Pancreas (tissue), 10 donors: ENCODE data around the gene PRPF8. TPM values are rescaled to one million over a fixed set of nuclear protein-coding genes. Genes with fewer than 3 reads are reported as not detected.
"Not testable (repeated sequence)": the region's sequence is repeated elsewhere in the genome, so short reads cannot be mapped to it uniquely, and the experiment has no call there.

Source experiments
- ATAC-seq, 4 donors: fragments of 200-7000 bp; cut with Tn5 transposase; one replicate each; pipeline versions ENCODE4 v1.8.0 to v1.9.1; 2020; ENCODE audit warnings: mild to moderate bottlenecking in 4 of 4, moderate library complexity in 4 of 4
- DNase-seq, 6 donors: peaks; one replicate each; pipeline ENCODE4 v3.0.0-alpha.2; 2020
- FAIRE-seq: peaks from 2 replicates; lab custom pipeline; 2012; peaks lifted over from hg19 to GRCh38; lab: Jason Lieb, UNC
- H3K27ac ChIP-seq, 4 donors: fragments of 200-600 bp; sonication (generic); 1 replicate in 3 of 4; 2 replicates in 1 of 4; pipeline versions ENCODE4 v1.5.0 to v1.8.0; 2020
- H3K27me3 ChIP-seq, 4 donors: fragments of 200-600 bp; one replicate each; pipeline ENCODE4 v1.8.0; 2021
- H3K36me3 ChIP-seq, 3 donors: fragments of 200-600 bp; sonication (generic) in 1 of 3; one replicate each; pipeline versions ENCODE4 v1.5.0 to v1.8.0; 2020 to 2021
- H3K4me1 ChIP-seq, 3 donors: fragments of 200-600 bp; one replicate each; pipeline ENCODE4 v1.8.0; 2021
- H3K4me3 ChIP-seq, 4 donors: fragments of 200-600 bp; sonication (generic) in 2 of 4; one replicate each; pipeline versions ENCODE4 v1.5.0 to v1.8.0; 2020 to 2021
- H3K9me3 ChIP-seq, 4 donors: fragments of 200-600 bp; one replicate each; pipeline ENCODE4 v1.8.0; 2021
- WGBS, 2 donors: extraction: QIAGEN DNeasy Blood & Tissue Kit; methylation state at CpG; one replicate each; pipeline ENCODE4 v1.1.7; 2013; 5-methylcytosine and 5-hydroxymethylcytosine counted together
- intact Hi-C, 3 donors: fragments of 100-400 bp; cut with DNase I; formaldehyde crosslinking; loops; one replicate each; pipeline versions ENCODE4 v1.11.1 to v1.14.2; 2022
- polyA plus RNA-seq, 2 donors: library from polyadenylated mRNA; stranded (reverse); fragments of 200-250 nt; gene quantifications; one replicate each; pipeline ENCODE4 v1.2.3, GENCODE V29; 2013
- total RNA-seq, 6 donors: library from RNA; stranded (reverse); fragmentation: NEBNext Ultra II Directional in 4 of 6; extraction: Animal tissue kit (Norgen Biotek cat#: 25700) in 4 of 6; gene quantifications; one replicate each; pipeline versions ENCODE4 v1.2.1 to v1.2.4, GENCODE V29; 2021 to 2023
- TF ChIP-seq, protein P1 (sequence below), 4 donors: fragments of 200-600 bp; sonication (generic) in 3 of 4; IDR thresholded peaks; one replicate each; pipeline versions ENCODE4 v1.5.0 to v1.8.0; 2021; ENCODE audit warnings: antibody characterized with exemption in 4 of 4
- donor health status: healthy with polysubstance abuse.
- donor health status: DM: no; HTN: no; CAD: no; lungs with moderate emphysema.
- donor health status: DM: no; HTN: no; CAD: no.
- donor health status: control.
- donor health status: control.
- donor health status: Bipolar disorder and iron deficiency.
- donor health status: DM: yes; HTN: yes; CAD: no.
- donor health status: DM: no; HTN: no; CAD: no.
- donor health status: DM: no; HTN: no; CAD: no.
- donor health status: DM: yes; HTN: yes; CAD: no.

Gene PRPF8
- total and polyA plus RNA-seq, 8 donors = 78.9 to 129 (median 97.7) TPM

DNA sequence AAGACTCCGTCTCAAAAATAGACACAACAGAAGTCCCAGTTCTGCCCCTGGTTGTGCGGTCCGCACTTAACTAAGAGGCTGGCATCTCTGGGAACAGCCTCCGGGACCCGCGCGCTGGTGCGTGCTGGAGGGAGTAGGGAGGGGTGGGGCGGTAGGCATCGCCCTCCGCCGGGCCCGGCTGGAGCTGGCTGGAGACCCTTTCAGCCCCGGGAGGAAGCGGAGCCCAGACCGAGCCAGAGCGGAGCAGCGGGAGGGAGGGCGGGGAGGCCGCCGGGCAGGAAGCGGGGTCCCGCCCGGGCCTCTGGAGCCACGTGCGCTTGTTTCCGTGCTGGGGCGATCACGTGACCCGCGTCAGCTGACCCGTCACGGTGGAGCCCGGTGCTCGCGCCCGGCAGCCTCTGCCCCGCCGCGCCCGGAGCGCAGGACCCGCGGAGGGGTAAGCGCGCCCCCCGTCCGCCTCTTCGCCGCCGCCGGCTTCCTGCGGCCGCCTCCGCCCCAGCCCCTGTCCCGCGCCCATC, 39.7 kb upstream of the PRPF8 start, which contains the start of gene WDR81:
TSS of gene WDR81 (plus strand) at position 354 of the 518 bp plus-strand sequence. CDS start 256 bp downstream, outside the sequence.
- TF ChIP-seq, protein P1, sequence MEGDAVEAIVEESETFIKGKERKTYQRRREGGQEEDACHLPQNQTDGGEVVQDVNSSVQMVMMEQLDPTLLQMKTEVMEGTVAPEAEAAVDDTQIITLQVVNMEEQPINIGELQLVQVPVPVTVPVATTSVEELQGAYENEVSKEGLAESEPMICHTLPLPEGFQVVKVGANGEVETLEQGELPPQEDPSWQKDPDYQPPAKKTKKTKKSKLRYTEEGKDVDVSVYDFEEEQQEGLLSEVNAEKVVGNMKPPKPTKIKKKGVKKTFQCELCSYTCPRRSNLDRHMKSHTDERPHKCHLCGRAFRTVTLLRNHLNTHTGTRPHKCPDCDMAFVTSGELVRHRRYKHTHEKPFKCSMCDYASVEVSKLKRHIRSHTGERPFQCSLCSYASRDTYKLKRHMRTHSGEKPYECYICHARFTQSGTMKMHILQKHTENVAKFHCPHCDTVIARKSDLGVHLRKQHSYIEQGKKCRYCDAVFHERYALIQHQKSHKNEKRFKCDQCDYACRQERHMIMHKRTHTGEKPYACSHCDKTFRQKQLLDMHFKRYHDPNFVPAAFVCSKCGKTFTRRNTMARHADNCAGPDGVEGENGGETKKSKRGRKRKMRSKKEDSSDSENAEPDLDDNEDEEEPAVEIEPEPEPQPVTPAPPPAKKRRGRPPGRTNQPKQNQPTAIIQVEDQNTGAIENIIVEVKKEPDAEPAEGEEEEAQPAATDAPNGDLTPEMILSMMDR (IDR thresholded peaks at IDR 0.05) = no peak
- 1% methylated on average over 40 to 57 of the region's 57 CpGs for WGBS, 2 donors
- DNase-seq = peak; percentile 82 to 94 (median 89)
- H3K9me3 ChIP-seq = no peaks in the 10 kb centered on the region
- peak; percentile 83 to 92 (median 84) for ATAC-seq
- peak within 1 kb of the TSS; percentile 86 to 95 (median 89) for H3K4me3 ChIP-seq
- intact Hi-C loops = loop anchor here in 2 of 3 donors (10.0 kb wide), 3 partner anchors 50 to 150 kb away; no protein-coding TSS in a partner anchor
- peaks cover 0 to 26% (median 0%) of the 10 kb centered on the region in 3 donors for H3K4me1 ChIP-seq
- peaks cover 0 to 3% (median 0%) of the 10 kb centered on the region in 3 donors for H3K36me3 ChIP-seq
- no peaks in the 10 kb centered on the region for H3K27me3 ChIP-seq
- peak within 1 kb of the TSS; percentile 40 to 75 (median 54) for H3K27ac ChIP-seq
- FAIRE-seq = no peak

DNA sequence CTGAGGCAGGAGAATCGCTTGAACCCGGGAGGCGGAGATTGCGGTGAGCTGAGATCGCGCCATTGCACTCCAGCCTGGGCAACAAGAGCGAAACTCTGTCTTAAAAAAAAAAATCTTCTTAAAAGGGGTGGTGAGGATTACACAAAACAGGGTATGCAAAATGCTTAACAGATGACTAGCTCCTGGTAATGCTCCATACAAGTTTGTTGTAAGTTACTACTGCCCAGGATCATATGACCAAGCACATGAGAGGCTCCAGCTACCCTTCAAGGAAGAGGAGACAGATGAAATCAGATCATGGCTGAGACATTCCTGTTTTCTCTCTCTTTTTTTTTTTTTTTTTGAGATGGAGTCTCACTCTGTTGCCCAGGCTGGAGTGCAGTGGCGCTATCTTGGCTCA, 37.4 kb upstream of the PRPF8 start:
- not testable (repeated sequence) for DNase-seq, H3K9me3 ChIP-seq, FAIRE-seq, H3K27me3 ChIP-seq, H3K36me3 ChIP-seq, H3K4me3 ChIP-seq, ATAC-seq, H3K27ac ChIP-seq
- H3K4me1 ChIP-seq = peaks cover 0 to 32% (median 6%) of the 10 kb centered on the region in 3 donors
- intact Hi-C loops = loop anchor here in 2 of 3 donors (10.0 kb wide), 3 partner anchors 53 to 153 kb away; no protein-coding TSS in a partner anchor
- WGBS, 2 donors = 95 to 96% methylated on average over 8 of the region's 8 CpGs

DNA sequence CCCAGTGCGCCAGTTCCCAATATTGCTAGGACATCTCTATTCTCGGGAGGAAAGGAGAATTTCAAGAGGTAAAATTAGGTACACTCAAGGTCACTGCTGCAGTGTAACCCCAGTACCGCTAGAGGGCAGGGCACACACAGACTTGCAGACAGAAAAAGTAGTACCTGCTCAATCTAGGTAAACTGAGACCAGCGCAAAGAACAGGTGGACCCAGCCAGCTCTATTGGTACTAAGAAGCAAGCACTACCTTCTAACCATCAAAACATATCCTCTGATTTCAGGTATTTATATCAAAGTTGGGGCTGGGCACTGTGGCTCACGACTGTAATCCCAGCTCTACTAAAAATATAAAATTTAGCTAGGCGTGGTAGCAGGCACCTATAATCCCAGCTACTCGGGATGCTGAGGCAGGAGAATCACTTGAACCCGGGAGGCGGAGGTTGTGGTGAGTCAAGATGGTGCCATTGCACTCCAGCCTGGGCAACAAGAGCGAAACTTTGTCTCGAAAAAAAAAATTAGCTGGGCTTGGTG, 36.3 kb upstream of the PRPF8 start:
- WGBS, 2 donors = 26 to 32% methylated on average over 11 of the region's 11 CpGs
- peak in 4 of 6 donors; percentile 47 to 82 (median 63) for DNase-seq
- H3K27ac ChIP-seq = no peak overlapping the region

DNA sequence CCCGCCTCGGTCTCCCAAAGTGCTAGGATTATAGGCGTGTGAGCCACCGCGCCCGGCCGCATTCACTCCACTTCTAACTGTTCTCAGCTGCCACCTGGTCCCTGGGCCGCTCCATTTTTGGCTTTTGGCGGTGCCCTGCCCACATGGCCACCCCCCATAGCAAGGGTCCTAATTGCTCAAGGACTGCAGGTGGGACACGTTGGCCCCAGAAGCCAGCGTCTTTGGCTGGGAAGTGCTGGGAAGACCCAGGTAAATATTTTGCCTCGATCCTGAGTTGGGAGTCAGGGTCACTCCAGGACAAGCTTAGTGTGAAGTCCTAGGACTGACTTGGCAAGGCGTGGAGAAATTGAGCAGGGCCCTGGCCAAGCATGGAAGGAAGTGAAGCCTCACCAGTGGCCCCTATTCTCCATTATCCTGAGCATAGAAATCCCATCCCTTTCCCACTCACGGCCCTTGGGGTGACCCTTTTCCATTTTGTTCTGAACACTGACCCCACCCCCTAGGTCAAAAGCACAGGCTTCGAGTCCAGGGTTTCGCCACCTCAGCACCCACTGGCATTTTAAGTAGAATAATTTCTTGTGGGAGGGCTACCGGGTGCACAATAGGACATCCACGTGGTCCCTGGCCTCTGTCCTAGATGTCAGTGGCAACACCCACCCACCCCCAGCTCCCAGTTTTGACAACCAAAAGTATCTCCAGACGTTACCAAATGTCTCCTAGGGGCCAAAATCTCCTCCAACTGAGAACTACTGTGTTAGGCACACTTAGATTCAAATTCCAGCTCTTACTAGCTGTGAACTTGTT, 33.9 kb upstream of the PRPF8 start:
- Histone ChIP-seq H3K36me3 (no peaks in the 10 kb centered on the region), H3K4me3 (peak overlapping the region in 1 of 4 donors; percentile 83), H3K9me3 (no peaks in the 10 kb centered on the region), H3K27me3 (no peaks in the 10 kb centered on the region), H3K27ac (peak overlapping the region in 2 of 4 donors; percentile 98 to 99), H3K4me1 (peaks cover 7 to 25% (median 16%) of the 10 kb centered on the region in 3 donors)
- TF ChIP-seq, protein P1 (IDR thresholded peaks at IDR 0.05) = no peak
- intact Hi-C loops = no loop called here
- FAIRE-seq (no peak), DNase-seq (peak in 2 of 6 donors; percentile 30 to 37), ATAC-seq (no peak)
- 71 to 73% methylated on average over 19 of the region's 19 CpGs for WGBS, 2 donors

More for the DNA sequence above, 36.3 kb upstream of the PRPF8 start:
- H3K36me3 ChIP-seq = no peaks in the 10 kb centered on the region
- ATAC-seq (no peak), FAIRE-seq (no peak)
- H3K27me3 ChIP-seq = no peaks in the 10 kb centered on the region
- intact Hi-C loops = loop anchor here in 2 of 3 donors (10.0 kb wide), 3 partner anchors 54 to 154 kb away; no protein-coding TSS in a partner anchor
- no peak overlapping the region for H3K4me3 ChIP-seq
- peaks cover 0 to 31% (median 6%) of the 10 kb centered on the region in 3 donors for H3K4me1 ChIP-seq
- TF ChIP-seq, protein P1 (IDR thresholded peaks at IDR 0.05) = peak; percentile 84 to 89 (median 86)
- H3K9me3 ChIP-seq = no peaks in the 10 kb centered on the region
